ENCODE data around the gene SIPA1L3.

DNA sequence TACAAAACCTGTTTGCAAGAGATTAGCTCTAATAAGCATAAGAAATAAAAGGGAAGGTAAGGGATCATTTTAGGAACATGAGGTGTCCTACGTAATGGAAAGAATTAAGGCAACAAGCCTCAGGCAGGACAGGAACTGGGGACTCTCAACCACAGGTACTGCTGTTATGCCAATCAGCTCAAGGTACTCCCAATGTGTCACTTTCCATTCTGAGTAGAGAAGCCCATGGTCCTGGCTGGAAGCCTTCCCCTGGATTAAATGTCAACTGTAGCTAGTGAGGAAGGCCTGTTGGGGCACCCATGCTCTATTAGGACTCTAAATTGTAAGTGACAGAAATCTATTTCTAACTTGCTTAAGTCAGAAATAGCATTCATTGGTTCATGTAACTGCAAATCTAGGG lies 182.4 kb downstream of the SIPA1L3 start:
- TF ChIP-seq, protein P1, sequence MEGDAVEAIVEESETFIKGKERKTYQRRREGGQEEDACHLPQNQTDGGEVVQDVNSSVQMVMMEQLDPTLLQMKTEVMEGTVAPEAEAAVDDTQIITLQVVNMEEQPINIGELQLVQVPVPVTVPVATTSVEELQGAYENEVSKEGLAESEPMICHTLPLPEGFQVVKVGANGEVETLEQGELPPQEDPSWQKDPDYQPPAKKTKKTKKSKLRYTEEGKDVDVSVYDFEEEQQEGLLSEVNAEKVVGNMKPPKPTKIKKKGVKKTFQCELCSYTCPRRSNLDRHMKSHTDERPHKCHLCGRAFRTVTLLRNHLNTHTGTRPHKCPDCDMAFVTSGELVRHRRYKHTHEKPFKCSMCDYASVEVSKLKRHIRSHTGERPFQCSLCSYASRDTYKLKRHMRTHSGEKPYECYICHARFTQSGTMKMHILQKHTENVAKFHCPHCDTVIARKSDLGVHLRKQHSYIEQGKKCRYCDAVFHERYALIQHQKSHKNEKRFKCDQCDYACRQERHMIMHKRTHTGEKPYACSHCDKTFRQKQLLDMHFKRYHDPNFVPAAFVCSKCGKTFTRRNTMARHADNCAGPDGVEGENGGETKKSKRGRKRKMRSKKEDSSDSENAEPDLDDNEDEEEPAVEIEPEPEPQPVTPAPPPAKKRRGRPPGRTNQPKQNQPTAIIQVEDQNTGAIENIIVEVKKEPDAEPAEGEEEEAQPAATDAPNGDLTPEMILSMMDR (conservative IDR thresholded peaks at IDR 0.05 in 1 of 2, IDR thresholded peaks at IDR 0.05 in 1 of 2; ENCODE audit: extremely low read depth in 1 of 2, insufficient read depth in 1 of 2, low read depth in 1 of 2, low read length in 2 of 2): no peak
- TF ChIP-seq EZH2 (IDR thresholded peaks at IDR 0.05; ENCODE audit: borderline replicate concordance, low read length): no peak

Data from mammary epithelial cell (primary cell).